K562 (cell line): ENCODE measurements around the gene CYSRT1. TPM values are rescaled to one million over a fixed set of nuclear protein-coding genes. Genes with fewer than 3 reads are reported as not detected.
A peak's percentile ranks its signal among the peaks of the same experiment; 100 is the strongest.

ENCODE experiments used
- CREM ChIP-seq: IDR thresholded peaks from 2 replicates; pipeline ENCODE4 v1.6.1; 2014; ENCODE audit warnings: antibody characterized with exemption, low read depth
- HCFC1 ChIP-seq: IDR thresholded peaks from 2 replicates; pipeline ENCODE4 v1.6.1; 2012; ENCODE audit warnings: low read depth, low read length, improper control_type of control experiment
- HDAC1 ChIP-seq, 2 experiments: fragments of 450-650 bp; IDR thresholded peaks; 2 replicates each; pipeline ENCODE4 v1.6.1; 2016 to 2017; ENCODE audit warnings: inconsistent platforms in 1 of 2, mild to moderate bottlenecking in 1 of 2, moderate library complexity in 1 of 2
- HDGF ChIP-seq: fragments of 450-650 bp; IDR thresholded peaks from 2 replicates; pipeline ENCODE4 v1.6.1; 2016
- THAP12 ChIP-seq: fragments of 250-450 bp; sonication (Bioruptor Pico); IDR thresholded peaks from 2 replicates; pipeline ENCODE4 v1.9.0; 2021; ENCODE audit warnings: mild to moderate bottlenecking, inconsistent platforms
- THRAP3 ChIP-seq: fragments of 450-650 bp; IDR thresholded peaks from 2 replicates; pipeline ENCODE4 v1.6.1; 2016; ENCODE audit warnings: mild to moderate bottlenecking, inconsistent platforms, borderline replicate concordance
- ZNF143 ChIP-seq: sonication (generic); formaldehyde crosslinking; IDR thresholded peaks from 2 replicates; pipeline ENCODE4 v1.9.0; 2022; ENCODE audit warnings: mild to moderate bottlenecking, missing genetic modification reagents
- ZNF347 ChIP-seq: fragments of 450-650 bp; formaldehyde crosslinking; IDR thresholded peaks from 2 replicates; pipeline ENCODE4 v1.4.0; 2020; ENCODE audit warnings: low read depth, mild to moderate bottlenecking, moderate library complexity
- ZNF395 ChIP-seq: fragments of 200-800 bp; sonication (Bioruptor generic); IDR thresholded peaks from 2 replicates; pipeline ENCODE4 v1.6.1; 2017; ENCODE audit warnings: missing genetic modification characterization, missing compliant biosample characterization
- polyA plus RNA-seq, 8 experiments: library from polyadenylated mRNA; depleted of rRNA in 4 of 8; stranded (reverse) in 5 of 8; unstranded in 3 of 8; fragments of >200 nt; fragmentation: Nextera tagmentation in 2 of 8; fragmentation: Illumina TruSeq in 1 of 8; extraction: Ambion mirVana in 2 of 8; extraction: Trizol in 1 of 8; gene quantifications; 2 replicates each; pipeline versions ENCODE4 v1.2.1 to v1.2.3, GENCODE V29; 2011 to 2014; ENCODE audit warnings: inconsistent platforms in 1 of 8, missing spikeins in 1 of 8
- total RNA-seq, 7 experiments: library from RNA; depleted of rRNA in 6 of 7; stranded (reverse); fragments of >200 nt in 6 of 7; fragmentation: Illumina TruSeq in 2 of 7; extraction: Trizol in 2 of 7; gene quantifications; 2 replicates each; pipeline versions ENCODE4 v1.2.1 to v1.2.3, GENCODE V29; 2011 to 2021; ENCODE audit warnings: low replicate concordance in 1 of 7
- TF ChIP-seq, protein P1 (sequence below): fragments of 450-650 bp; IDR thresholded peaks from 2 replicates; pipeline ENCODE4 v1.6.1; 2016
- TF ChIP-seq, protein P2 (sequence below), 2 experiments: fragments of 450-650 bp; formaldehyde crosslinking in 1 of 2; IDR thresholded peaks; 2 replicates each; pipeline versions ENCODE4 v1.4.0 to v1.6.1; 2014 to 2020; ENCODE audit warnings: mild to moderate bottlenecking in 2 of 2, borderline replicate concordance in 1 of 2, low read depth in 1 of 2

The CYSRT1 gene
- total and polyA plus RNA-seq, 9 of the 15 experiments (the other 6 are each of a cell fraction or from before 2014, with no cell fraction given), result 0.04 to 1.4 (median 0.42) TPM; not detected in 3

DNA sequence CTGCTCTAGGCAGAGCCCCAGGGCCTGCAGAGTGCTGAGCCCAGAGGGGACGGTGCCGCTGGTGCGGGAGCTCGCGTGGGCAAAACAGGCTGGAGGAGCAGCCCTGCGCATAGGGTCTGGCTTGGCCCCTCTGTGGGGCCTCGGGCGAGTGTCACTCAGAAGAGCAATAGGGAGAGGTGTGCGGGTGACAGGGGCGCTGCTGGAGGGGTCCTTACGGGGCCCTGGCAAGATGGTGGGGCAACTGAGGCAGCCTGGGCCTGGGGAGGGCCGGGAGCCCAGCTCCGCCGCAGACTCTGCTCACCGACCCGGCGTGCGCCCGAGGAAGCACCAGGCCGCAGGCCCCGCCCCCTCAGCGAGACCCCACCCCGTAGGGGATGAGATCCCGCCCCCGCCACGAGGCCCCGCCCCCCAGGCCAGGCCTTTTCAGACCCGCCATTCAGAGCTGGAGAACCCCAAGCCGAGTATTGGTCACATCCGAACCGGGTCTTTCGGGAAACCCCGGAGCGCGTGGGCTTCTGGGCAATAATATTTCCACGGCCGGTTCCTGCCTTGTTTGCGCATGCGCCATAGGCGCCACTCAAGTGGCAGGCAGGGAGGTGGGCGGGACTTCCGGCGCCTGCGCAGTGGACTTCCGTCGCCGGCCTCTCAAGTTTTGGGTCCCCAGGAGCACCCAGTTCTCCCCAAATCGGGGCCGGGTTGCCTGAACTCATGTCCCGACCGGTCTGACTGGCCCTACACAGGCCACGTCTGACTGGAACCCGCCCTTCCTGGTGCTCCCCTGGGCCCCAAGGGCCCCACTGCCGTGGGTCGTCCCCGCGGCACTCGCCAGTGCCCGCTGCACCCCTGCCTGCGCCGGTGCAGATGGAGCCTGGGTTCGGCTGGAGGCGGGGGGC, 1.6 kb upstream of the CYSRT1 start (continued):
- TF ChIP-seq, protein P1, sequence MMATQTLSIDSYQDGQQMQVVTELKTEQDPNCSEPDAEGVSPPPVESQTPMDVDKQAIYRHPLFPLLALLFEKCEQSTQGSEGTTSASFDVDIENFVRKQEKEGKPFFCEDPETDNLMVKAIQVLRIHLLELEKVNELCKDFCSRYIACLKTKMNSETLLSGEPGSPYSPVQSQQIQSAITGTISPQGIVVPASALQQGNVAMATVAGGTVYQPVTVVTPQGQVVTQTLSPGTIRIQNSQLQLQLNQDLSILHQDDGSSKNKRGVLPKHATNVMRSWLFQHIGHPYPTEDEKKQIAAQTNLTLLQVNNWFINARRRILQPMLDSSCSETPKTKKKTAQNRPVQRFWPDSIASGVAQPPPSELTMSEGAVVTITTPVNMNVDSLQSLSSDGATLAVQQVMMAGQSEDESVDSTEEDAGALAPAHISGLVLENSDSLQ, result peak; percentile 94
- TF ChIP-seq ZNF143 (peak; percentile 75), HDAC1 (IDR thresholded peaks at IDR 0.05) (peak in 1 of 2 experiments; percentile 56; a peak in 1 of 4 replicates), CREM (peak; percentile 65; the same call in 1 of the 2 replicates), THRAP3 (no peak), ZNF347 (CRISPR knock-in tag) (no peak), THAP12 (CRISPR knock-in tag) (peak; percentile 64; the same call in 1 of the 2 replicates), ZNF395 (0 out of 2 replicates have a peak, but pooled peaks have one; percentile 4), HCFC1 (peak; percentile 72), HDGF (0 out of 2 replicates have a peak, but pooled peaks have one; percentile 56)
- TF ChIP-seq, protein P2, sequence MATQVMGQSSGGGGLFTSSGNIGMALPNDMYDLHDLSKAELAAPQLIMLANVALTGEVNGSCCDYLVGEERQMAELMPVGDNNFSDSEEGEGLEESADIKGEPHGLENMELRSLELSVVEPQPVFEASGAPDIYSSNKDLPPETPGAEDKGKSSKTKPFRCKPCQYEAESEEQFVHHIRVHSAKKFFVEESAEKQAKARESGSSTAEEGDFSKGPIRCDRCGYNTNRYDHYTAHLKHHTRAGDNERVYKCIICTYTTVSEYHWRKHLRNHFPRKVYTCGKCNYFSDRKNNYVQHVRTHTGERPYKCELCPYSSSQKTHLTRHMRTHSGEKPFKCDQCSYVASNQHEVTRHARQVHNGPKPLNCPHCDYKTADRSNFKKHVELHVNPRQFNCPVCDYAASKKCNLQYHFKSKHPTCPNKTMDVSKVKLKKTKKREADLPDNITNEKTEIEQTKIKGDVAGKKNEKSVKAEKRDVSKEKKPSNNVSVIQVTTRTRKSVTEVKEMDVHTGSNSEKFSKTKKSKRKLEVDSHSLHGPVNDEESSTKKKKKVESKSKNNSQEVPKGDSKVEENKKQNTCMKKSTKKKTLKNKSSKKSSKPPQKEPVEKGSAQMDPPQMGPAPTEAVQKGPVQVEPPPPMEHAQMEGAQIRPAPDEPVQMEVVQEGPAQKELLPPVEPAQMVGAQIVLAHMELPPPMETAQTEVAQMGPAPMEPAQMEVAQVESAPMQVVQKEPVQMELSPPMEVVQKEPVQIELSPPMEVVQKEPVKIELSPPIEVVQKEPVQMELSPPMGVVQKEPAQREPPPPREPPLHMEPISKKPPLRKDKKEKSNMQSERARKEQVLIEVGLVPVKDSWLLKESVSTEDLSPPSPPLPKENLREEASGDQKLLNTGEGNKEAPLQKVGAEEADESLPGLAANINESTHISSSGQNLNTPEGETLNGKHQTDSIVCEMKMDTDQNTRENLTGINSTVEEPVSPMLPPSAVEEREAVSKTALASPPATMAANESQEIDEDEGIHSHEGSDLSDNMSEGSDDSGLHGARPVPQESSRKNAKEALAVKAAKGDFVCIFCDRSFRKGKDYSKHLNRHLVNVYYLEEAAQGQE (IDR thresholded peaks at IDR 0.05; ENCODE audit: borderline replicate concordance), result no peak
- TF ChIP-seq, protein P2 (CRISPR knock-in tag; IDR thresholded peaks at IDR 0.05; ENCODE audit: low read depth), result peak; percentile 68; the same call in 1 of the 2 replicates
